HL-60 (cell line): ENCODE results near the gene FHIT.

ENCODE experiments used
- GABPA ChIP-seq: IDR thresholded peaks from 2 replicates; pipeline ENCODE4 v1.6.1; 2012; ENCODE audit warnings: low read depth
- POLR2AphosphoS5 ChIP-seq: IDR thresholded peaks from 2 replicates; pipeline ENCODE4 v1.6.1; 2012; ENCODE audit warnings: low read depth
- REST ChIP-seq: IDR thresholded peaks from 2 replicates; pipeline ENCODE4 v1.6.1; 2012; ENCODE audit warnings: low read depth; ENCODE audit not compliant: insufficient replicate concordance
- SPI1 ChIP-seq: IDR thresholded peaks from 2 replicates; pipeline ENCODE4 v1.6.1; 2012; ENCODE audit warnings: low read depth, mild to moderate bottlenecking, borderline replicate concordance
- TF ChIP-seq, protein P1 (sequence below): IDR thresholded peaks from one replicate; pipeline ENCODE4 v1.5.1; 2011; ENCODE audit warnings: low read length, control low read depth, inconsistent platforms; ENCODE audit not compliant: insufficient read depth

GRCh38 chr3:60011218-60011617 is 1240.0 kb downstream of the FHIT start:
- TF ChIP-seq, protein P1, sequence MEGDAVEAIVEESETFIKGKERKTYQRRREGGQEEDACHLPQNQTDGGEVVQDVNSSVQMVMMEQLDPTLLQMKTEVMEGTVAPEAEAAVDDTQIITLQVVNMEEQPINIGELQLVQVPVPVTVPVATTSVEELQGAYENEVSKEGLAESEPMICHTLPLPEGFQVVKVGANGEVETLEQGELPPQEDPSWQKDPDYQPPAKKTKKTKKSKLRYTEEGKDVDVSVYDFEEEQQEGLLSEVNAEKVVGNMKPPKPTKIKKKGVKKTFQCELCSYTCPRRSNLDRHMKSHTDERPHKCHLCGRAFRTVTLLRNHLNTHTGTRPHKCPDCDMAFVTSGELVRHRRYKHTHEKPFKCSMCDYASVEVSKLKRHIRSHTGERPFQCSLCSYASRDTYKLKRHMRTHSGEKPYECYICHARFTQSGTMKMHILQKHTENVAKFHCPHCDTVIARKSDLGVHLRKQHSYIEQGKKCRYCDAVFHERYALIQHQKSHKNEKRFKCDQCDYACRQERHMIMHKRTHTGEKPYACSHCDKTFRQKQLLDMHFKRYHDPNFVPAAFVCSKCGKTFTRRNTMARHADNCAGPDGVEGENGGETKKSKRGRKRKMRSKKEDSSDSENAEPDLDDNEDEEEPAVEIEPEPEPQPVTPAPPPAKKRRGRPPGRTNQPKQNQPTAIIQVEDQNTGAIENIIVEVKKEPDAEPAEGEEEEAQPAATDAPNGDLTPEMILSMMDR, result no peak
- TF ChIP-seq GABPA (no peak), SPI1 (no peak), POLR2AphosphoS5 (no peak), REST (no peak)
